ENCODE measurements around the gene GPR45. TPM values are rescaled to one million over a fixed set of nuclear protein-coding genes. Genes with fewer than 3 reads are reported as not detected.

Gene GPR45
- total and polyA plus RNA-seq, 9 donors = 0.13 TPM; not detected in 8

DNA sequence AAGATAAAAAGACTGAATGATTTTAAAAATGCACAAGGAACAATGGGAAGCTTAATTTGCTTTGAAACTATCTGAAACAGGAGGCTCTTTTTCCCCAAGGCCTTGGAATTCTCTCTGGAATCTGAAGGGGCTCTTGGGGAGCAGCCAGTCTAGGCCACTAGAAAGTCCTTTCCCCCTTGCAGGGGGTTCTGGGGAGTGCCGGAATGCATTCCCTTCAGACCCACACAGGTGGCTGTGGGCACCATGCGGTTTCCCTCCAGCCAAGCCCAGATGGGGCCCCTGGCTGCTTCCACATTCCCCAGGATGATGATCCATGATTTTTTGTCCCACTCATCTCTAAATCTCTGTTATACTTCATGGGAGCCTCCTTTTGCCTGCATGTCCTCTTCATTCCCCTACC is 10.7 kb downstream of the GPR45 start:
- 100% methylated on average over 1 of the region's 2 CpGs for WGBS (ENCODE audit: insufficient coverage)
- no peaks in the 10 kb centered on the region for H3K9me3 ChIP-seq (replicated peaks; ENCODE audit: control insufficient read depth, low read depth, low read length)
- H3K27me3 ChIP-seq (ENCODE audit: control insufficient read depth, insufficient read depth, low read length) = no peaks in the 10 kb centered on the region
- no peak overlapping the region for H3K27ac ChIP-seq (ENCODE audit: low read length)
- no peak overlapping the region for H3K4me3 ChIP-seq (ENCODE audit: low read length)
- no peaks in the 10 kb centered on the region for H3K36me3 ChIP-seq (ENCODE audit: control insufficient read depth, insufficient read depth, low read length)
- H3K4me1 ChIP-seq (ENCODE audit: control insufficient read depth, insufficient read depth, low read length) = no peaks in the 10 kb centered on the region
- DNase-seq = no peak

DNA sequence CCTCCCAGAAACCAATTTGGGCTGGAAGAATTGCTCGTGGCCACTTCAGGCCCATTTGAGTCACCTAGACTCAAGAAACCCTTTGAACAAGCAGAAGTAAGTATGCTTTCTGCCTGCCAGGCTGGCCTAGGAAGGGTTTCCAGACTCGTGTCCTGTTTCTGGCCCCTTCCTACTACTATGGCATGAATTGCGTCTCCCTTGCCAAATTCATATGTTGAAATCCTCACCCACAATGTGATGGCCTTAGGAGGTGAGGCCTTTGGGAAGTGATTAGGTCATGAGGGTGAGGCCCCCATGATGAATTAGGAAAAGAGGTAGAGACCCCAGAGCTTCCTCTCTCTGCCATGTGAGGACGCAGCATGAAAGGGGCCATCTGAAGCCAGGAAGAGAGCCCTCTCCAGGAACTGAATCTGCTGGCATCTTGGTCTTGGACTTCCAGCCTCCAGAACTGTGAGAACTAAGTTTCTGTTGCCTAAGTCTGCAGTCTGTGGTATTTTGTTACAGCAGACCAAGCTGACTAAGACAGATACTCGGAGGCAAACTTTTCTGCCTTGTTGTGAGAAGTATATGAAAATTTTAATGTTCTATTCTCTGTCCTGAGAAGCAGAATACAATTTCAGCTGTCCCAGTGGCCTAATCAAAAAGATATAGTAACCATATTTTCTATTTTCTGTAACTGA is 13.1 kb downstream of the GPR45 start:
- DNase-seq = no peak
- Histone ChIP-seq H3K4me1 (ENCODE audit: control insufficient read depth, insufficient read depth, low read length) (no peaks in the 10 kb centered on the region), H3K27ac (ENCODE audit: low read length) (no peak overlapping the region), H3K4me3 (ENCODE audit: low read length) (no peak overlapping the region), H3K36me3 (ENCODE audit: control insufficient read depth, insufficient read depth, low read length) (no peaks in the 10 kb centered on the region), H3K9me3 (replicated peaks; ENCODE audit: control insufficient read depth, low read depth, low read length) (no peaks in the 10 kb centered on the region), H3K27me3 (ENCODE audit: control insufficient read depth, insufficient read depth, low read length) (no peaks in the 10 kb centered on the region)
- WGBS (ENCODE audit: insufficient coverage) = 71% methylated on average over 1 of the region's 5 CpGs

DNA sequence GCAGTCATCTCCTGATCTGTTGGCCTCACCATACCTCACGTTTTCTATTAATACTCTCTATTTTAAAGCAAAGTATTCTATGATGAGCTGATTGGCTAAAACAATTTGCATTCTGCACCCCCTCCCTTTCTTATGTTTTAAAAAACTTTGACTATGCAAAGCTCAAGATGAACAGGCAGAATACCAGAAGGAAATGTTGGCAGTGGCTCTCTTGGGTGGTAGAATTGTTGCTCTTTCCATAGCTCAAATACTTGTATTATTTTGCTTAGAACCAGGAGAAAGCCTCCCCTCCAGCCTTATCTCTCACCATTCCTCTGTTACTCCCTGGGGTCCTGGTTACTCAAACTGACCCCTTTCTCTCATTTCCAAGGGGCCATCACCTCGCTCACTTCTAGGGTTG is 14.4 kb downstream of the GPR45 start:
- Histone ChIP-seq H3K27me3 (ENCODE audit: control insufficient read depth, insufficient read depth, low read length) (no peaks in the 10 kb centered on the region), H3K4me1 (ENCODE audit: control insufficient read depth, insufficient read depth, low read length) (no peaks in the 10 kb centered on the region), H3K27ac (ENCODE audit: low read length) (no peak overlapping the region), H3K9me3 (replicated peaks; ENCODE audit: control insufficient read depth, low read depth, low read length) (no peaks in the 10 kb centered on the region), H3K36me3 (ENCODE audit: control insufficient read depth, insufficient read depth, low read length) (no peaks in the 10 kb centered on the region), H3K4me3 (ENCODE audit: low read length) (no peak overlapping the region)
- DNase-seq = no peak
- 83% methylated on average over 1 of the region's 2 CpGs for WGBS (ENCODE audit: insufficient coverage)

DNA sequence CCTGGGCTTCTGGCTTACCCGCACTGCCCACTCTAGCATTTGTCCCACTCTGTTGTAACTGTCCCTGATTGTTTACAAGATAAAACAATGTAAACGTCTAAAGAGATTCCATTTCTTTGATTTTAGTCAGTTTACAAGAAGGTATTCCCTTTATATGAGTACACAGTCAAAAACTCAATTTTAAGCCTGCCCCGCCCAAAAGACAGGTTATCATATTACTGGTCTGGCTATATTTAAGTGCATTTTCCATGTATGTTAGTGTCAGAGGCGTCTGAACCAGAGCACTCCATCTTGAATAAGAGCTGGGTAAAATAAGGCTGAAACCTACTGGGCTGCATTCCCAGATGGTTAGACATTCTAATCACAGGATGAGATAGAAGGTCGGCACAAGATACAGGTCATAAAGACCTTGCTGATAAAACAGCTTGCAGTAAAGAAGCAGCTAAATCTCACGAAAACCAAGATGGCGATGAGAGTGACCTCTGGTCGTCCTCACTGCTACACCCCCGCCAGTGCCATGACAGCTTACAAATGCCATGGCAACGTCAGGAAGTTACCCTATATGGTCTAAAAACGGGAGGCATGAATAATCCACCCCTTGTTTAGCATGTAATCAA is 15.0 kb downstream of the GPR45 start:
- 74% methylated on average over 9 of the region's 11 CpGs for WGBS (ENCODE audit: insufficient coverage)
- no peak for DNase-seq
- no peak overlapping the region for H3K4me3 ChIP-seq (ENCODE audit: low read length)
- H3K36me3 ChIP-seq (ENCODE audit: control insufficient read depth, insufficient read depth, low read length) = no peaks in the 10 kb centered on the region
- H3K27ac ChIP-seq (ENCODE audit: low read length) = no peak overlapping the region
- no peaks in the 10 kb centered on the region for H3K9me3 ChIP-seq (replicated peaks; ENCODE audit: control insufficient read depth, low read depth, low read length)
- H3K27me3 ChIP-seq (ENCODE audit: control insufficient read depth, insufficient read depth, low read length) = no peaks in the 10 kb centered on the region
- no peaks in the 10 kb centered on the region for H3K4me1 ChIP-seq (ENCODE audit: control insufficient read depth, insufficient read depth, low read length)

DNA sequence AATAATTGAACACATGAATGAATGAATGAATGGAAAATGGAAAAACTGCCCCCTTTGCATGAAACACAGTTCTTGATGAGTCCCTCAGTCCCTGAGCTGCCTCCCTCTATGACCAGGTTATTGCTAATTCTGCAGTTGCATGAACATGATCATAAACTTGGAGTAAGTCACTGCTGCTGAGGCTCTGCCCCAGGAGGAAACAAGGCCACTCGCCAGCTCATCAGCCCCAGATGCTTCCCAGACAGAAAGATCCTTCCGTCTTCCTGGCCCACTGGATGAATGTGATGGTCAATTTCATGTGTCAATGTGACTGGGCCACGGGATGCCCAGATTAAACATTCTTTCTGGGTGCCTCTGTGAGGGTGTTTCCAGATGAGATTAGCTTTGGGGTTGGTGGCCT is 16.4 kb downstream of the GPR45 start:
- no peak overlapping the region for H3K27ac ChIP-seq (ENCODE audit: low read length)
- no peaks in the 10 kb centered on the region for H3K4me1 ChIP-seq (ENCODE audit: control insufficient read depth, insufficient read depth, low read length)
- H3K4me3 ChIP-seq (ENCODE audit: low read length) = no peak overlapping the region
- no peak for DNase-seq
- peaks cover 3% of the 10 kb centered on the region for H3K36me3 ChIP-seq (ENCODE audit: control insufficient read depth, insufficient read depth, low read length)
- H3K27me3 ChIP-seq (ENCODE audit: control insufficient read depth, insufficient read depth, low read length) = no peaks in the 10 kb centered on the region
- 66% methylated on average over 2 of the region's 3 CpGs for WGBS (ENCODE audit: insufficient coverage)
- no peaks in the 10 kb centered on the region for H3K9me3 ChIP-seq (replicated peaks; ENCODE audit: control insufficient read depth, low read depth, low read length)

DNA sequence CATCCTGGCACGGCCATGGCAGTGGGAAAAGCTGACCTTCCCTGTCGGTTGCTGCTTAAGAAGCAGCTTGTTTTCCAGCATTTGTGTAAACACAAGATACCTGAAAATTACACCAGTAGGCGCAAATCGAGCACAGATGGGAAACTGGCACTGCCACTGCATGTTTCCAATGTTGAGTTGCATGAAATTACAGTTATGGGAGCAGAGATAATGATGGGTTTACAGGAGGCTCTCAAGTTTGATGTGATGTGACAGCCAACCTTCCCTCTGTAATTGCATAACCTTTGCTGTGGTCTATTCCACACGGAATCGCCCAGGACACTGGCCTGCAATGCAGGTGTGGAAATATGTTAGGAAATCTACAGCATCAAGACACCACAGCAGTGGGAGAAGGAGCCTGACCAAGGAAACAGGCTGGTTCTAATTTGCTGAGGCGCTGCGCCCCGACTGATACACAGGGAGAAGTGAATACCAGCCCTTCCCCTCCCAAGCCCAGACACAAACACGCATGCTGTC is 17.4 kb downstream of the GPR45 start:
- Histone ChIP-seq H3K4me3 (ENCODE audit: low read length) (no peak overlapping the region), H3K4me1 (ENCODE audit: control insufficient read depth, insufficient read depth, low read length) (no peaks in the 10 kb centered on the region), H3K9me3 (replicated peaks; ENCODE audit: control insufficient read depth, low read depth, low read length) (no peaks in the 10 kb centered on the region), H3K36me3 (ENCODE audit: control insufficient read depth, insufficient read depth, low read length) (peaks cover 3% of the 10 kb centered on the region), H3K27ac (ENCODE audit: low read length) (no peak overlapping the region), H3K27me3 (ENCODE audit: control insufficient read depth, insufficient read depth, low read length) (no peaks in the 10 kb centered on the region)
- DNase-seq = no peak
- 59% methylated on average over 3 of the region's 10 CpGs for WGBS (ENCODE audit: insufficient coverage)

DNA sequence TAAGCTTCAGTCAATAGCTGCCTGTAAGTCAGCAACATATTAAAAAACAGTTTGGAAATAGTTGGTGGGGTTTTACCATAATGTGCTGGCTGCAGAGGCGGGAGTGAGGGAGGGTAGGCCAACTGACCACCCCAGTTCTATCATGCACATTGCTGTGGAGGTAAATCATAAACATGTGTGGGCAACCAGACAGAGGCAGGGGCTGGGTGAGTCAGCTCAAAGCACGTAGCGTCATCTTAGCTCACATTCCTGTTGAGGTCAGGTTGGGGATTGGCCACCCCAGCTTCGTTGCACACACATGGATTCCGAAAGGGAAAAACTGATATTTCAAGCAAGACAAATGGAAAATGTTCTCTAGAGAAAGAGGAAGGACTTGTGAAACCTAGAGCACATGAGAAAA is 19.5 kb downstream of the GPR45 start:
- WGBS (ENCODE audit: insufficient coverage) = 27% methylated on average over 4 of the region's 5 CpGs
- Histone ChIP-seq H3K27me3 (ENCODE audit: control insufficient read depth, insufficient read depth, low read length) (no peaks in the 10 kb centered on the region), H3K27ac (ENCODE audit: low read length) (no peak overlapping the region), H3K4me1 (ENCODE audit: control insufficient read depth, insufficient read depth, low read length) (no peaks in the 10 kb centered on the region), H3K9me3 (replicated peaks; ENCODE audit: control insufficient read depth, low read depth, low read length) (no peaks in the 10 kb centered on the region), H3K4me3 (ENCODE audit: low read length) (no peak overlapping the region), H3K36me3 (ENCODE audit: control insufficient read depth, insufficient read depth, low read length) (peaks cover 7% of the 10 kb centered on the region)
- DNase-seq = peak; percentile 54

DNA sequence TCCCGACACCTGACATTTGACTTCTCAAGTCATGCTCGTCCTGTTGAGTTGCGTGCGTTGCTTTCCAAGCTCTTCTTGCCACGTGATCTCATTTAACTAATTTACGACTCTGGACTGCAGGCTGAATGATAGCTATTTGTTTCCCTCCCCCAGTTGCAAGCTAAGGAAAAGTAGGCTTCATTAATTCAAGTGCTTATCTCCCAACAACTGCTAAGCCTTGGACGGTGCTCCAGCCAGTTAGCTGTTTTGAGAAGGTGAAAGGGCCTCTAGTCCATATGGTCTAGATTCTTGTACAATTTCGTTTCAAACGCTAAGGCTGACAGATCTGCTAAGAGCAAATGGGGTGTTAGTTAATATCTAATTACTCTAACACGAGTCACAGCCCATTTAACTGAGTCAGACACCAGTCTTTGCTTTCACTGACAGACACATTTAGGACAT is 21.1 kb downstream of the GPR45 start:
- no peak for DNase-seq
- H3K27me3 ChIP-seq (ENCODE audit: control insufficient read depth, insufficient read depth, low read length) = no peaks in the 10 kb centered on the region
- H3K4me3 ChIP-seq (ENCODE audit: low read length) = no peak overlapping the region
- H3K9me3 ChIP-seq (replicated peaks; ENCODE audit: control insufficient read depth, low read depth, low read length) = no peaks in the 10 kb centered on the region
- WGBS (ENCODE audit: insufficient coverage) = 72% methylated on average over 5 of the region's 10 CpGs
- H3K27ac ChIP-seq (ENCODE audit: low read length) = no peak overlapping the region
- H3K36me3 ChIP-seq (ENCODE audit: control insufficient read depth, insufficient read depth, low read length) = peaks cover 20% of the 10 kb centered on the region
- H3K4me1 ChIP-seq (ENCODE audit: control insufficient read depth, insufficient read depth, low read length) = no peaks in the 10 kb centered on the region

DNA sequence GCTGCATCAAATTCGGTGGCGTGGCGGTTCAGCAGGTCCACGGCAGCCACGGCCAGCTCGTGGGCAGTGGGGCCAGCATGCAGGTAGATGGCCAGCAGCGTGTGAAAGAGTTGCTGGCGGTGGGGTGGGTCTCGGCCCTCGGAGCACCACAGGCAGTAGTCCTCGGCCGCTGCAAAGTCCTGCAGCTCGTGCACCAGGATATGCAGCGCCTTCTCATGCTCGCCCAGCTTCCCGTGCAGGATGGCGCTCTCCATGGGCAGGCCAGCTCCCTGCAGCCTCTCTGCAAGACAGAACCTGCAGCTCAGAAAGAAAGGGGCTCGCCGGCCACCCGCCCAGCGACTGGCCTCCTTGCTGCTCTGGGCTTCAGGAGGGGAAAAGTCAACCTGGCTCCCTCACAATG is 27.9 kb downstream of the GPR45 start:
- Histone ChIP-seq H3K27ac (ENCODE audit: low read length) (no peak overlapping the region), H3K27me3 (ENCODE audit: control insufficient read depth, insufficient read depth, low read length) (no peaks in the 10 kb centered on the region), H3K9me3 (replicated peaks; ENCODE audit: control insufficient read depth, low read depth, low read length) (no peaks in the 10 kb centered on the region), H3K4me3 (ENCODE audit: low read length) (no peak overlapping the region), H3K36me3 (ENCODE audit: control insufficient read depth, insufficient read depth, low read length) (peaks cover 49% of the 10 kb centered on the region), H3K4me1 (ENCODE audit: control insufficient read depth, insufficient read depth, low read length) (no peaks in the 10 kb centered on the region)
- 96% methylated on average over 17 of the region's 21 CpGs for WGBS (ENCODE audit: insufficient coverage)
- DNase-seq = no peak

DNA sequence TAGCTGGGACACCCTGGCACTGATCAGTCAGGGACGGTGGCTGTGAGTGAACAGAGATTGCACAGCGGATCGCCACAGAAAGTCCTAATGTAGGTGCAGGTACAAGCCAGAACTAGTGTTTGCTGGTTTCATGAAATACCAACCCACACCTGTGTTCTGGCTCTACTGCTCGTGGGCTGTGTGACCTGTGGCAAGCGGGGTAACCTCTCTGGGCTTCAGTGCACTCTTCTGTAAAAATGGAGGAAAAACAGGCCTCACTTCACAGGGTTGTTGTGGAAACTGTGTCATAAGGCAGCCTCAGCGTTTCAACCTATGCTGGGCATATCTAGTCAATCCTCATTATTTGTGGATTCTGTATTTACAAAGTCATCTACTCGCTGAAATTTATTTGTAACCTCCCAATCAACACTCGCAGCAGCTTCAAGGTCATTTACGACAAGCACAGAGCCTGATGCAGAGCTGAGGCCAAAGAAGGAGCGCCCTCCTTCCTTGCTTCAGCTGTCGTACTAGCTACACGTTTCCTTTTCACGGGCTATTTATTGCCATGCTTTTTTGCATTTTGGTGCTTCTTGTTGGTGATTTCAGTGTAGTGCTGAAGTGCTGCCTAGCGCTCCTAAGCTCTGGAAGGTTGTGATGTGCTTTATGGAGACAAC is 30.0 kb downstream of the GPR45 start:
- H3K4me3 ChIP-seq (ENCODE audit: low read length) = no peak overlapping the region
- 86% methylated on average over 5 of the region's 14 CpGs for WGBS (ENCODE audit: insufficient coverage)
- H3K4me1 ChIP-seq (ENCODE audit: control insufficient read depth, insufficient read depth, low read length) = no peaks in the 10 kb centered on the region
- no peak overlapping the region for H3K27ac ChIP-seq (ENCODE audit: low read length)
- H3K36me3 ChIP-seq (ENCODE audit: control insufficient read depth, insufficient read depth, low read length) = peaks cover 58% of the 10 kb centered on the region
- no peak for DNase-seq
- H3K9me3 ChIP-seq (replicated peaks; ENCODE audit: control insufficient read depth, low read depth, low read length) = no peaks in the 10 kb centered on the region
- H3K27me3 ChIP-seq (ENCODE audit: control insufficient read depth, insufficient read depth, low read length) = no peaks in the 10 kb centered on the region
